CD1c-positive myeloid dendritic cell (primary cell): ENCODE measurements around the gene KCNJ4.
"Not testable (repeated sequence)": the region's sequence is repeated elsewhere in the genome, so short reads cannot be mapped to it uniquely, and the experiment has no call there.

ENCODE experiments used
- DNase-seq: peaks from one replicate; pipeline ENCODE4 v3.0.0-alpha.2; 2016; ENCODE audit errors: extremely low spot score

KCNJ4 gene

DNA sequence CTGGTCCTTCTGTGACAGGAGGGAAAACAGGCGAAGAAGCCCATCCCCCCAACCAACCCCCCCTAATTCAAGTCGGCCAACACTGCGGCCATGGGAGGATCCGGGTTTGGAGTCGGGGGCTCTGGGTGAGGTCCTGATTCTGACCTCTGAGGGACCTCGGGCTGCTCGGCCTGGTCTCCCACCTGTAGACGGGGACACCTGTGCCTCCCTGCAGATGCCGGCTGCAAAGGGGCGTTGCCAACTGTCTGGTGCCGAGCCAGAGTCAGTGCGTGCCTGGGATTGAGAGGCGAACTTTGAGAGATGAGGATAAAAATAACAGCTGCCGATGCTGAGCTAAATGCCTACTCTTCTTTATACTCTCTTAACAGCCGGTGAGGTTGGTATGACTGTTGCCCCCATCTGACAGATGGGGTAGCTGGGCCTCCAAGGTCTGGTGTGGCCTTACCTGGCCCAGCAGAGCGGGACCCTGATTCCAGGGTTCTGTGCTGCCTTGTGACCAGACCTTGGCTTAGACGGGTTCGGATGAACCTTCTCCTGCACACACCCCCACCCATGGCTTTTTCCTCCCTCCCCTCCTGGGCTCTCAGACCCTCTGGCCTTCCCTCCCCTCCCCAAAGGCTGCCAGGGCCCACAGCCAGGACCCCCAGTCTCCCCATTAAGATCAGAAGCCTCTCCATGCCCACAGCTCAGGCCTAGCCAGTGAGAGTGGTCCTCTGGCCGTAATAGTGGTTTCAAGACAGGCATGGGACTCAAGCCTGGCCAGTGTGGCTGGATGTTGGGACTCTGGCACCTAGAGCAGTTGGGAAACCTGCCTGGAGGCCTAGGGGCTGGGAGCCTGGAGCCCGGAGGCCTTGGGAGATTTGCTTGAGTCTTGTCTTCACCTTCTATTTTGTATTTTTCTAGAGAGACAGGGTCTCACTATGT lies 41.7 kb downstream of the KCNJ4 start:
- no peak for DNase-seq

DNA sequence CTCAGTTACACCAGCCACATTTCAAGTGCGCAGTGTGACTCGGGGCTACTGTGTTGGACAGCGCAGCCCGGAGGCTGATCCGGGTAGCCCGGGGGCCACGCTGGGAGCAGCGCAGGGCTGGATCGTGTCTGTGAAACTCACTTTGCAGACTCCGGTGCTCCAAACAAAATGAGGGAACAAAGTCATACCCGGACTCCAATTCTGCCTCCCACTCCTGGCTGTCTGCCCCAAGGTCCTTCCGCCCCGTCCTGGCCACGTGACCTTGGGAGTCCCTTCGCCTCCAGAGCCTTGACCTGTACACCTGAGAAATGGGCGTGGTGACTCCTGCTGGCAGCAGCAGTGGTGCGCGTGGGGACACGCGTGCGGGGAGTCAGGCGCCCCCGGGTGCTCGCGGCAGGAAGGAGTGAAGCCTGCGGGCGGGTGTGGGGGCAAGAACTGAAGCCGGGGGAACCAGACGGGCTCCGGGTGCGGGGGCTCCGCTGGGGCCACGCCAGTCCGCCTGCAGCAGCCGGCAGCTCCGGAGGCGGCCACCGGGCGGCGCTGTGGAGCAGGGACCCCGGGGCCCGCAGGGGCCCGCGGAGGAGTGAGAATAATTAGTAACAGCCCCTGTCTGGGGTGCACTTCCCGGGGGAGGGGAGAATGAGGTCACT lies 42.4 kb downstream of the KCNJ4 start:
- peak; percentile 34 for DNase-seq

DNA sequence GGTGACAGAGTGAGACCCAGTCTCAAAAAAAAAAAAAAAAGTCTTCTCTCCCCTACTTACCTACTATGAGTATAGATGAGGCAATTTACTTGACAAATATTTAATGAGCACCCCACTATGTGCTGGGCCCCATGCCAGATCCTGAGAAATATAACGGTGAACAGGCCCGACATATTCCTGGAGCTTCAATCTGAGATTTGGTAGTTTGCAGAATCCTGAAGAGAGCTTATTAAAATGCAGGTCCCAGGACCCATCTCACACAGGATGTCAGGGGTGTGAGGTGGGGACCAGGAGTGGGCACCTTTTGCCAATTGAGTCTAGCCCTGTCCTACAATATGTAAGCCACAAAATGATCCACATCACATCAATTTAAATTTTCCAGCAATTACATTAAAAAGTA lies 44.0 kb downstream of the KCNJ4 start:
- no peak for DNase-seq

DNA sequence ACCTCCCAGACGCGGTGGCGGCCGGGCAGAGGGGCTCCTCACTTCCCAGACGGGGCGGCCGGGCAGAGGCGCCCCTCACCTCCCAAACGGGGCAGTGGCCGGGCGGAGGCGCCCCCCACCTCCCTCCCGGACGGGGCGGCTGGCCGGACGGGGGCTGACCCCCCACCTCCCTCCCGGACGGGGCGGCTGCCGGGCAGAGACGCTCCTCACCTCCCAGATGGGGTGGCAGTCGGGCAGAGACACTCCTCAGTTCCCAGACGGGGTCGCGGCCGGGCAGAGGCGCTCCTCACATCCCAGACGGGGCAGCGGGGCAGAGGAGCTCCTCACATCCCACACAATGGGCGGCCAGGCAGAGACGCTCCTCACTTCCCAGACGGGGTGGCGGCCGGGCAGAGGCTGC lies 45.1 kb downstream of the KCNJ4 start:
- not testable (repeated sequence) for DNase-seq

DNA sequence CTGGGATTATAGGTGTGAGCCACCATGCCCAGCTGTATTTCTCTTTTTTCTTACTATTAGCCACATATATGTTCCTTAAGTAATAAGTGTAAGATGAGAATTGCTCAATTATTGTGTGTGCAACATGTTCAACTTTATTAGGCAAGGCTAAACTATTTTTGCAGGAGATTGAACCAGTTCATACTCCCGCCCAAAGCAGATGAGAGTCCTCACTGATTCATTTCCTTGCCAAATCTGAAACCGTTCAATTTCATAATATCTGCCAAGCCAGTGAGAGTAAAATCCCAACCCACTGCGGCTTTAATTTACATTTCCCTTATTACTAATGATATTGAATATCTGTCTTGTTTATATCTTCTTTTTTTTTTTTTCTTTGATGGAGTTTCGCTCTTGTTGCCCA lies 48.4 kb downstream of the KCNJ4 start:
- peak; percentile 54 for DNase-seq

DNA sequence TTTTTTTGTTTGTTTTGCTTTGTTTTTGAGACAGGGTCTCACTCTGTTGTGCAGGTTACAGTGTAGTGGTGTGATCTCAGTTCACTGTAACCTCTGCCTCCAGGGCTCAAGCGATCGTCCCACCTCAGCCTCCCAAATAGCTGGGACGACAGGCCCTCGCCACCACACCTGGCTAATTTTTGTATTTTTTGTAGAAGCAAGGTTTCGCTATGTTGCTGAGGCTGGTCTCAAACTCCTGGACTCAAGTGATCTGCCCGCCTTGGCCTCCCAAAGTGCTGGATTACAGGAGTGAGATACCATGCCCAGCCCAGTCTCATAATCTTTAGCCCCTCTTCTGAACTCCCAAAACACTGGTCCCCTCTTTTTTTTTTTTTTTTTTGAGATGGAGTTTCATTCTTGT lies 50.6 kb downstream of the KCNJ4 start:
- no peak for DNase-seq

DNA sequence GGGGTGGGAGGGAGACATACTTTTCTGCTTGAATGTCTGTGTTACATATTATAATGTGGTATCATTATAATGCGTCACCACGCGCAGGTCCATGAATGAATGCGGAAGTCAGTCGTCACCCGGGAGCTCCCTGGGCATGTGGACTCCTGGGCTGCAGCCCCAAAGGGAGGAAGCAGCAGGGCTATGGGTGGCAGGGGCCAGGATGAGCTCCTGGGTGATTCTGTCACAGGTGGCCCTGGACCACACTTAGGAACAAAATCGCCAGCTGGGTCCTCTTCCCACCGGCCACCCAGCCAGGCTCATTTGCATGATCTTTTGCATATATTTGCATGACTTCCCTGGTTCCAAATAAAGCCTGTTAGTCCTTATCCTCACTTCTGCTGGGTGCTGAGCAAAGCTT lies 51.2 kb downstream of the KCNJ4 start:
- DNase-seq = no peak

DNA sequence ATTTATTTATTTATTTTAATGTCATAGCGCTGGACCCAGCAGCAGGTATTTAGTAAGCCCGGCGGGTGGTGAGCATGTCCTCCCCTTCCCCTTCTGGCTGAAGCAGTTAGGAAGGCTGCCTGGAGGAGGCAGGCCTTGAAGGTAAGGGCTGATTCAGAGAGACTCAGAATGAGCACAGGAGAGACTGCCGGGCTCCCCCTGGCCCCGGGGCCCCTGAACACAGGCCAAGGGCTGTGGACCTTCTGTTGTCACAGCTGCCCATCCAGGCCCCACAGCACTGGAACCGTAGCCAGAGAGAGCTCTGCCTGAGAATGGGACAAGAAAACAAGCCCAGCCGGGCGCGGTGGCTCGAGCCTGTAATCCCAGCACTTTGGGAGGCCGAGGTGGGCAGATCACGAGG lies 52.8 kb downstream of the KCNJ4 start:
- DNase-seq = no peak

DNA sequence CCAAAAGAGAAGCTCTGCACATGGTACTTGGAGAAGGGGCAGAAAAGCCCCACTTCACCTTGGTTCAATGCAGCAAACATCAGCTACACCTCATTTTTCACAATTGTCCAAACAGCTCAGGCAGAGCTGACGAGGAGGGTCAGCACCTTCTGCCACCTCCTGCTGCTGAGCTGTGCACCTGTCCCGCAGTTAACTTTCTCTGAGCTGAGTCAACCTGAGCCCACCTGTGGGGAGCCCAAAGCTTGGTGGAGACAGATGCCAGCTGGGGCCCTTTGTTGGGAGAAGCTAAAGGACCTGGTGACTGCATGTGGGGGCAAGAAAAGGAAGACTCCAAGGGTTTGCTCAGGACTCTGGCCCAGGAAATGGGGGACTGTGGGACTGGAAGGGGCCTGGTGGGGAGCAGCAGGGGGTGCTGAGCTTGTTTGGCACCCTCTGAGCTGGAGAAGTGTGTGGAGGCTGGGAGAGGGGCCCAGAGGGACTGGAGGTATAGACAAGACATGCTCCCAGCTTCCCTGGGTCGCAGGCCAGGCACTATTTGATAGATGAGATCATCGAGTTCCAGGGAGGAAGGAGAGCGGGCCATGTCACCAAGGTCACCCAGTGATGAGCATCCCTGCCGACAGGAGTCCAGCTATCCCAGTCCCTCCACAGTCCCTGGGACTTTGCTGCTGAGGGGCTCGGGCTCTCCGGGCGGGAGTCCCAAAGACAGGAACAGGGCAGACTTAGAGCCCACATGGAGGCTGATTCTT lies 53.5 kb downstream of the KCNJ4 start:
- DNase-seq = no peak

DNA sequence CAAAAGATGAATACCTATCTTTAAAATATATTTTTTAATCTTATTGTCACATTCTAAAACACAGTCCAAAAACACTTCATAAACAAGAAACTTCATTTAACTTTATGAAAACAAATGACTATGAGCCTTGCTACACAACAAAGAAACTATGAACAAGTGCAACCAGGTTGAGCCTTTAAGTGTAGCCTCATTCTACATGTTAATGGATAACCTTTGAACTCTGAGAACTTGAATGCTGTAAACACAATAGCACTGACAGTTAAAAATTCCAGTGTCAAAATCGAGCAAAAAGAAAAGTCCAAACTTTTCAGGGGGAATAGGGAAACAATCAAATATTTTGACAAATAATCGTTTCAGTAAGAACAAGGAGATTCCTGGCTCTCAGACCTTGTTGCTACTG lies 54.7 kb downstream of the KCNJ4 start:
- DNase-seq = not testable (repeated sequence)

DNA sequence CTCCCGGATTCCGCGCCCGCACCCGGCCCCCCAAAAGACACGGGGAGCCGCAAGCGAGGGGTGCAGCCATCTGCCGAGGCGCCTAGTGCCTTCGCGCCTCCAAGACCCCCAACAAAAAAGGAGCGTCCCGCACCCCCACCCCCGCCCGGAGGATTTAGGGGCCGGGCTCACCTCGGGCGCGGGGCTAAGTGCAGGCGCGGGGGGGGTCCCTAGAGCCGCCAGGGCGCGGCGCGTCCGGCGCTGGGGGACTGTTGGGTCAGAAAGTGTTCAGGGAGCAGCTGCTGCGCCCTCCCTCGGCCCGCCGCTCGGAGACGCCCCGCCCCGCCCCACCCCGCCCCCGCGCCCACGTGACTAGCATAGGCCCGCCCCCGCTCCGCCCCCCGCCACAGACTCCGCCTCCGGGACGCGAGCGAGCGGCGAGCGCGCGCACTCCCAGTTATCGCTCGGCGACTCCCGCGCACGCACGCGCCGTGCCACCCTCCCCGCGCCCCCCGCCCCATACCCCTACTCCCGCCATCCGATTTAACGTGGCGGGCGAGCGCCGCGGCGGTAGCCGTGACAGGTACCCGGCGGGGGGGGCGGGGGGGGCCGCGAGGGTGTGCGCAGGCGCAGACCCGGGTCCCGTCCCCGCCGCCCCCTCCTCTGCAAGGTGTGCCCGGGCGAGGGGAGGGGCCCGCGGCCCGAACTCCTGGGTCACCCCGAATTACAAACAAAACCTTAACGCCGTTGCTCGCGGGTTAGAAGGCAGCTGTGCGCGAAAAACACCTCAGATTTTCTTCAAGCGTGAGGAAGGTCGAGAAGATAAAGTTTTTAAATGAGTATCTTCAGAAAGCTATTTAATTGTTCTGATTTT lies 56.2 kb downstream of the KCNJ4 start:
- peak; percentile 88 for DNase-seq

DNA sequence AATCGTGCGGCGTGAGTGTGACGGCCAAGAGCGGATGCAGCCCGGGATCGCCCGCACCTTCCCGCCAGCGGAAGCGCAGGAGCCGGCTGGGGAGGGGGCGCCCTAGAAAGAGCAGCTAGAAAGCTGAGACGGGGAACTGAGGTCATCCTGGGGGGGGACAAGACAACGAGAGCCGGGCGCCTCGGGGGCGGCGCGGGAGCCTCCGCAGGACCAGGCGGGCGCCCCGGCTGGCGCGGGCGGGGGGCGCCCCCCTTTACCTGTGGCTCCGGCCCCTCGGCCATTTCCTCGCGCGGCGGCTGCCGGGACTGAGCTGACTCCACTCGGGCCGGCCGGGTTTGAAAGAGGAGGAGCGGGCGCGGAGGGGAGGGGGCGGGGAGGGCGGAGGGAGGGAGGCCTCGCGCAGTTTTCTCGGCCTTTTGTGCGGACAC lies 56.8 kb downstream of the KCNJ4 start:
- DNase-seq = peak; percentile 51

DNA sequence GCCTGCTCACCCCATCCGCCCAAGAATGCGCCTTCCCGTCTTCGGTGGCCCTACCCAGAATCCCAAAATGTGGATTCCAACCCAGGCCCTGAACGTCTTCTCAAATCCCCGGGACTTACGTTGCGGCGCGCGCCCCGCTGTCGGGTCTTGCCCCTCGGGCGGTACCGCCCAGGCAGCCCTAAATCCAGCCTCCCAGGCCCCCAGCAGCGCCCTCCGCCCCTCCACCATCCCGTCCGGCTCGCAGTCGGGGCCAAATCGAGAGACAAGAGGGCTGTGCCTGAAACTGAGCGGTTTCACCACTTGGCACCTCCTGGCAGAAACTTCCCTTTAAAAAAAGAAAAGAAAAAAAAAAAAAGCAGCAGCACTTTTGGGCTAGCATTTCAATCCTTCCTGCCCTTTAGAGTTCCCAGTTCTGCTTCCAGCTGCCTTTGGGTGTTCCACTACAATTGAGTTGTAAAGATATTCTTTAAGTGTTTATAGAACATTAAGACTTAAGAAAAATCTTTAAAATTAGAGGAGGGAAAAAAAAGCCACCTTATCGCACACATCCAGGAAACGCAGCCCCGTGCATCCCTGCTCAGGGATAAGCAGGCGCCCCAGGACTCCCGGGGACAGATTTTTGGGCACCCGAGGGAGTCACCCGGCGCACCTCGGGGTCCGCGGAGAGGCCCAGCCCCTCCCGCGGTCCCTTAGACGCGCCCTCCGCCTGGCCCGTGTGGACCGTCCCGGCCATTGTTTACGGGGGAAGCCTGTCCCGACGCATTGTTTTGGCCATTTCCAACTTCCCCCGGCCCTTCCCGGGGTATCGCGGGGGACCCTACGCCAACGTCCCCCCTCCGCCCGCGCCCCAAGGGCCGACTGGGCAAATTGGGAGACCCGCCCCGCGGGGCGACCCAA lies 57.6 kb downstream of the KCNJ4 start:
- DNase-seq = peak; percentile 54

DNA sequence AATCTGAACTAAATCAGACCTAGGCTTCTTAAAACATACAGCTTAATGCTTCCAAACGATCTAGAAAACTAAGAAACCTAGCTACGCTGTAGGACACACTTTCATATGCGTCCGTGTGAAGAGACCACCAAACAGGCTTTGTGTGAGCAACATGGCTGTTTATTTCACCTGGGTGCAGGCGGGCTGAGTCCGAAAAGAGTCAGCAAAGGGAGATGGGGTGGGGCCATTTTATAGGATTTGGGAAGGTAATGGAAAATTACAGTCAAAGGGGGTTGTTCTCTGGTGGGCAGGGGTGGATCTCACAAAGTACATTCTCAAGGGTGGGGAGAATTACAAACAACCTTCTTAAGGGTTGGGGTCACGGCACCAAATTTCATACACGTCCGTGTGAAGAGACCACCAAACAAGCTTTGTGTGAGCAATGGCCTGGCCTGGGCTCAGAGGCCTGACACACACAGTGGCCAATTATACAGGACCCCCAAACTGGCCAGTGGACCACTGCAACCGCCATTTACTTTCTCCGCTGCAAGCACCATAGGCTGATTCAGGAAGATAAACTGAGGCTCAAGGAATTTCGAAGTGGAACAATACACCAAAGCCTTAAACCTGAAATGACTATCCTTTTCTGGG lies 58.4 kb downstream of the KCNJ4 start:
- DNase-seq = not testable (repeated sequence)

DNA sequence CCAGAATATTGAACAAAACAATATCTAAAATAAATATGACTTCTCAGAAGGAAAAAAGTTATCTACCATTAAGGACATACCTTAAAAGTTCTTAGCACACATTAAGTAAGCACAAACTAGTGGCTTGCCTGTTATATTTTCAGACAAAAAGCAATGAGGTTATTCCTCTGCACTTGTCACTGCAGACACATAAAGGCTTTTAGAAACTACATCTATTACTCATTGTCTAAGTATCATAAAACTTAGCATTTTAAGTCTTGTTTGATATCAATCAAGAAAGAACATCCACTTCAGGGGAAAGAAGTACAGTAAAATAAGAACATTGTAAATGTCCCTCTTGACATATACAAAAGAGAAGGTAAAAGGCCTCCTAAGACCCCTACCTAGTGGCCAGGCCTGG lies 59.1 kb downstream of the KCNJ4 start:
- not testable (repeated sequence) for DNase-seq

DNA sequence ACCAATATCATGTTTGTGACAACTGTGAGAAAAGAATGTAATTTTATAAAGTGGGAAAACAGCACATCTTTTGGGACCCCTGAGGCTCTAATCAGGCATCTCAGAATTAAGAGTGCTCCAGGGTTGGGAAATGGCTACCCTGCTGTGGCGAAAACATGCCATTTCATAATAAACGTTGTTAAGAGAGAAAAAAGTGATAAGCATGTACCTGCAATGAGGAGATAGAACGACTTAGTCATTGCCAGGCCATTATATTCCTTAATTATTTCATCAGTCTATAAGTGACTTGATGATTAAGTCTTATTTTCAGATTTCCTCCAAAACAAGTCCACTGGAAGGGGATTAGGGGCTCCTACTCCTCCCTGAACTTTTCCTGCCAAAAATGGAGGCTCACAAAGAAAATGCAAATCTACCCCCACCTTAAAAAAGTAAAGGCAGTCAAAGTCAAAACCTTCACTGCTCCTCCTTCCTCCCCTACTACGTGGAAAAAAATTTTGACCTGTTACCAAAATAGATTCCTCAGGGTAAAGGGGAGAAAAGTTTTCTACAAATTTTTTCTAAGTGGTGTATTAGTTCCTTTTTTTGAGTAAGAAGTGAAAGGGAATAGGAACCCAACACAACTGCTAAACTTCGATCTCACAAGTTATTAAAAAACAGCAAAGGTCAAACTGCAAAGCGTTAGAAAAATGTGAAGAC lies 59.9 kb downstream of the KCNJ4 start:
- peak; percentile 42 for DNase-seq

DNA sequence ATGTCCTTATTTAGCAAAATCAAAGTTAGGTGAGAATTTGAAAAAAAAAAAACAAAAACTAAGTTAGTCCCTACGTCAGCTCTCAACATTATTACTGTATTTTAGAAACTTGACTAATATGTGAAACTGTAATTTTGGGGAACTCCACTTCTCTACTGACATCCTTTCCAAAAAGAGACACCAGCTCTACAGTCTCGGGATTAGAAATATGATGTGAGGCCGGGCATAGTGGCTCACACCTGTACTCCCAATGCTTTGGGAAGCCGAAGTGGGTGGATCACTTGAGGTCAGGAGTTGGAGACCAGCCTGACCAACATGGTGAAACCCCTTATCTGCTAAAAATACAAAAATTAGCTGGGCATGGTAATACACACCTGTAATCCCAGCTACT lies 65.6 kb downstream of the KCNJ4 start:
- not testable (repeated sequence) for DNase-seq

DNA sequence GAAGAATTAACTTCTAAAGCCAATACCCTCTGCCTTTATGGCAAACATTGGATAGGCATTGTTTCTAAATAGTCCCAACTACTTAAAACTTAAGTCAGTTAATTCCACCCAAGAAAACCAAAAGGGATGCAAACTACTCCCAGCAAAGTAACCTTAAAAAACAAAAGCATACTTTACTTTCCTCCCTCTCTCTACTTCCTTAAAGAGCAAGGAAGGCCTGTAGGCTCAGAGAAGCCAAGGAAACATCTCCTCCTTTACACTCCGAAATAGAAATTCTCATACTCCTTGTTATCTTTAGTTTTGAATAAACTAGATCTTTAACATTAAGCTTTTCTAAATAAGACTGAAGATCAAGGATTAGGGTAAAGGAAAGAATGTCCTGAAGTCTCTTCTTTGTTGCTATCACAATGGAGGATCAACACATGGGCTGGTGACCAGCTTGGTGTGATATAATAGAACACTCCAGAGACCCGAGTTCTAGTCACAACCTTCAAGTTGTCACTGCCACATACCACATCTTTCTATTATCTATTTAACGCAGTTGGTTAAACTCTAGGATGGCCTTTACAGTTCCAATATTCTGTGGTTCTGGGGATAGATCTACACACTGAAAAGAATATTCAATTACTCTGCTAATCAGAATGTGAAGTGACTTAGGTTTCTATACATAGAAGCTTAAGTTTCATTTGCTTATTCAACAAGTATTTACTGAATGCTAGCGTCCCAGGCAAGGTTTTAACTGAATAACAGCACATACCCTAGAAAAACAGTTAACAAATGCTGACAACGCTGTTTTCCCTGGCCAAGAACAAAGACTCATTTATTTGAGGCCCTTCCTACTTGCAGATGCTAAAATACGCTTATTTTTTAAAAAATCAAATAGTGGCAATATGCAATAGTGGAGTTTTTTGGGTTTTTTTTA lies 66.2 kb downstream of the KCNJ4 start:
- not testable (repeated sequence) for DNase-seq
